Neural cell (in vitro differentiated cells): ENCODE data around the gene HHATL. TPM values are rescaled to one million over a fixed set of nuclear protein-coding genes. Genes with fewer than 3 reads are reported as not detected.

ENCODE experiments used
- H2AFZ ChIP-seq: fragments of 200-600, 300-800 bp; sonication (generic), shearing (Covaris generic); 2 replicates; pipeline ENCODE4 v1.6.0; 2014; ENCODE audit warnings: low read depth, mild to moderate bottlenecking, antibody characterized with exemption, low read length, moderate library complexity
- H3F3A ChIP-seq: fragments of 200-600 bp; shearing (Covaris generic); 2 replicates; pipeline ENCODE4 v1.6.1; 2016; ENCODE audit warnings: mild to moderate bottlenecking, moderate library complexity, mixed read lengths, antibody characterized with exemption, low read length; ENCODE audit not compliant: insufficient read depth, poor library complexity, severe bottlenecking
- H3K27ac ChIP-seq: fragments of 200-600, 300-800 bp; sonication (generic), shearing (Covaris generic); 2 replicates; pipeline ENCODE4 v1.5.1; 2014; ENCODE audit warnings: mild to moderate bottlenecking, low read length, moderate library complexity
- H3K27me3 ChIP-seq: fragments of 300-800, 200-600 bp; sonication (generic), shearing (Covaris generic); 2 replicates; pipeline ENCODE4 v1.6.0; 2014; ENCODE audit warnings: mild to moderate bottlenecking, low read depth, low read length, moderate library complexity; ENCODE audit not compliant: insufficient read depth
- H3K36me3 ChIP-seq: fragments of 300-800, 200-600 bp; sonication (generic), shearing (Covaris generic); 2 replicates; pipeline ENCODE4 v1.5.1; 2014; ENCODE audit warnings: mild to moderate bottlenecking, antibody characterized with exemption, low read length, moderate library complexity; ENCODE audit not compliant: insufficient read depth
- H3K4me2 ChIP-seq: fragments of 300-800, 200-600 bp; sonication (generic), shearing (Covaris generic); 2 replicates; pipeline ENCODE4 v1.6.0; 2014; ENCODE audit warnings: mild to moderate bottlenecking, low read length
- H3K4me3 ChIP-seq: fragments of 300-800, 200-600 bp; sonication (generic), shearing (Covaris generic); 2 replicates; pipeline ENCODE4 v1.5.1; 2014; ENCODE audit warnings: mild to moderate bottlenecking, low read length, moderate library complexity
- H3K79me2 ChIP-seq: fragments of 200-600 bp; shearing (Covaris generic); replicated peaks from 2 replicates; pipeline ENCODE4 v1.6.0; 2014; ENCODE audit warnings: mild to moderate bottlenecking, low read length, moderate library complexity; ENCODE audit not compliant: insufficient read depth
- H3K9ac ChIP-seq: fragments of 300-800, 200-600 bp; sonication (generic), shearing (Covaris generic); 2 replicates; pipeline ENCODE4 v1.6.1; 2016; ENCODE audit warnings: mild to moderate bottlenecking, low read length, mixed read lengths
- H3K9me2 ChIP-seq: fragments of 200-600 bp; shearing (Covaris generic); 2 replicates; pipeline ENCODE4 v1.6.1; 2016; ENCODE audit warnings: mild to moderate bottlenecking, low read length, mixed read lengths; ENCODE audit not compliant: insufficient read depth
- H3K9me3 ChIP-seq: fragments of 200-600, 300-800 bp; sonication (generic), shearing (Covaris generic); 2 replicates; pipeline ENCODE4 v1.6.1; 2016; ENCODE audit warnings: mild to moderate bottlenecking, mixed run types, low read length, moderate library complexity, mixed read lengths
- H4K20me1 ChIP-seq: fragments of 200-600 bp; shearing (Covaris generic); 2 replicates; pipeline ENCODE4 v1.6.1; 2016; ENCODE audit warnings: mild to moderate bottlenecking, mixed run types; ENCODE audit not compliant: insufficient read depth
- CTCF ChIP-seq: fragments of 450-650 bp; IDR thresholded peaks from 2 replicates; pipeline ENCODE4 v1.5.1; 2014; ENCODE audit warnings: antibody characterized with exemption, mild to moderate bottlenecking, moderate library complexity; ENCODE audit not compliant: poor library complexity, severe bottlenecking
- EP300 ChIP-seq: fragments of 450-650 bp; conservative IDR thresholded peaks from 2 replicates; pipeline ENCODE4 v1.6.1; 2014; ENCODE audit warnings: antibody characterized with exemption, mild to moderate bottlenecking, moderate library complexity; ENCODE audit not compliant: poor library complexity, severe bottlenecking
- MXI1 ChIP-seq: fragments of 450-650 bp; conservative IDR thresholded peaks from 2 replicates; pipeline ENCODE4 v1.6.1; 2014; ENCODE audit warnings: antibody characterized with exemption, mild to moderate bottlenecking; ENCODE audit not compliant: poor library complexity, severe bottlenecking
- SMC3 ChIP-seq: fragments of 450-650 bp; conservative IDR thresholded peaks from 2 replicates; pipeline ENCODE4 v1.6.1; 2014; ENCODE audit warnings: antibody characterized with exemption, mild to moderate bottlenecking, moderate library complexity; ENCODE audit not compliant: poor library complexity
- TAF1 ChIP-seq: IDR thresholded peaks from 2 replicates; pipeline ENCODE4 v1.6.1; 2012; ENCODE audit warnings: low read depth
- polyA plus RNA-seq: library from polyadenylated mRNA; depleted of rRNA; stranded (reverse); fragments of >200 nt; gene quantifications from 2 replicates; pipeline ENCODE4 v1.2.3, GENCODE V29; 2014
- TF ChIP-seq, protein P1 (sequence below): IDR thresholded peaks from 2 replicates; pipeline ENCODE4 v1.6.1; 2012; ENCODE audit warnings: borderline replicate concordance

Gene HHATL
- polyA plus RNA-seq, 1 donor from 2014 or later = not detected

DNA sequence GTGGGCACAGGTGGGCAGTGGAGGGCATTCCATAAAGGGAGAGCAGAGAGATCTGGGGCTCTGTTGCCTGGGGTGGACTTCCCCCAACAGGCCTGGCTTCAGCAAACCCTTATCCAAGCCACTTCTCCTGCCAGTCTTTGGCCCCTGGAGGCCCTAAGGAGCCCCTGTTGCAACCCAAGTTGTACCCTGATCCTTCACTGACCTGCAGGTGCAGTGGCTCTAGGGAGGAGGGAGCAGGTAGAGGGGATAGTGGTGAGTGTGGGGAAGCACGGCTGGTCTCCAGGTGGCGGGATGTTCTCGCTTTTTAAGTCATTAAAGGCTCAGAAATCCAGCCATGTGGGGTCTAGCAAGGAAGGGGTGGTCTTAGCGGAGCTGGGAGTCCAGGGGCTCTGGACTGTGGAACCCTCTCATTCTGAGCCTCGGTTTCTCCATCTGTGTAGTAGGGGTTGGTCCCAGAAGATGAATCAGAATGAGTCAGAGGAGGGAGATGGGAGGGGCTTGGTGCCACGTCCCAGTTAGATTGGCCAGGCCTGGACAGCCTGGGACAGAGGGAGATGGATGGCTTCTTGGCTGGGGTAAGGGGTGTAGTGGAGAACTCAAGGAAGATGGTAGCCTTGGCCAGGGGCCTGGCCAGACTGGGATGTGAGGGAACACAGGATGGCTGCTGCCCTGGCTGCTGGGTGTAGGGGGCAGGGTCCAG is 46.5 kb downstream of the HHATL start (continued):
- TF ChIP-seq, protein P1, sequence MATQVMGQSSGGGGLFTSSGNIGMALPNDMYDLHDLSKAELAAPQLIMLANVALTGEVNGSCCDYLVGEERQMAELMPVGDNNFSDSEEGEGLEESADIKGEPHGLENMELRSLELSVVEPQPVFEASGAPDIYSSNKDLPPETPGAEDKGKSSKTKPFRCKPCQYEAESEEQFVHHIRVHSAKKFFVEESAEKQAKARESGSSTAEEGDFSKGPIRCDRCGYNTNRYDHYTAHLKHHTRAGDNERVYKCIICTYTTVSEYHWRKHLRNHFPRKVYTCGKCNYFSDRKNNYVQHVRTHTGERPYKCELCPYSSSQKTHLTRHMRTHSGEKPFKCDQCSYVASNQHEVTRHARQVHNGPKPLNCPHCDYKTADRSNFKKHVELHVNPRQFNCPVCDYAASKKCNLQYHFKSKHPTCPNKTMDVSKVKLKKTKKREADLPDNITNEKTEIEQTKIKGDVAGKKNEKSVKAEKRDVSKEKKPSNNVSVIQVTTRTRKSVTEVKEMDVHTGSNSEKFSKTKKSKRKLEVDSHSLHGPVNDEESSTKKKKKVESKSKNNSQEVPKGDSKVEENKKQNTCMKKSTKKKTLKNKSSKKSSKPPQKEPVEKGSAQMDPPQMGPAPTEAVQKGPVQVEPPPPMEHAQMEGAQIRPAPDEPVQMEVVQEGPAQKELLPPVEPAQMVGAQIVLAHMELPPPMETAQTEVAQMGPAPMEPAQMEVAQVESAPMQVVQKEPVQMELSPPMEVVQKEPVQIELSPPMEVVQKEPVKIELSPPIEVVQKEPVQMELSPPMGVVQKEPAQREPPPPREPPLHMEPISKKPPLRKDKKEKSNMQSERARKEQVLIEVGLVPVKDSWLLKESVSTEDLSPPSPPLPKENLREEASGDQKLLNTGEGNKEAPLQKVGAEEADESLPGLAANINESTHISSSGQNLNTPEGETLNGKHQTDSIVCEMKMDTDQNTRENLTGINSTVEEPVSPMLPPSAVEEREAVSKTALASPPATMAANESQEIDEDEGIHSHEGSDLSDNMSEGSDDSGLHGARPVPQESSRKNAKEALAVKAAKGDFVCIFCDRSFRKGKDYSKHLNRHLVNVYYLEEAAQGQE = no peak

DNA sequence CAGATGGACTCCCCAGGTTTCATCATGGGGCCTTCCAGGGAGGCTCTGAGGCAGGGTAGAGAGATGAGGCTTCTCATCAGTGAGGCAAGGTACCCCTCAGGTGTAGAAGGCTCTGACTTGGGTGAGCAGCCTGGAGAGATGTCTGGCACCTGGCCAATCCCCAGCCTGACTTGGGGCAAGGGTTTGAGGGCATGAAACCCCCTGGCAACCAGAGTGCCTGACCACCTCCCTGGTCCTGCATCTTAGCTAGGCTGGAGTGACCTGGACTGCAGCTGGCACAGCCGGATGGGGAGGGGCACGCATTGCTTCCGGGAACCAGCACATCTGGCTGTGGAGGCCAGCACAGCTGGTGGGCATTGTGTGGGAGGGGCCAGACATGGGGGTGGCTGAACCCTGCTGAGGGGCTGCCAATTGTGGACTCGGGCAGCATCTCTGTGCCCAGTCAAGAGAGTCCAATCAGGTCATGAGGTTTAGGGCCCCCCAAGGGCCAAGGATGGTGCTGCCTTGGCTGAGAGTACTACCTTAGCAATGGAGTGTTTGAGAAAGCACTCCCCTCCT is 47.2 kb downstream of the HHATL start:
- H3K79me2 ChIP-seq = no peaks in the 10 kb centered on the region
- no peaks in the 10 kb centered on the region for H3K27me3 ChIP-seq
- peak overlapping the region; percentile 51 for H3K4me2 ChIP-seq
- H3K9me2 ChIP-seq = no peaks in the 10 kb centered on the region
- H2AFZ ChIP-seq = no peak overlapping the region
- peak overlapping the region; percentile 86 for H3K4me3 ChIP-seq
- H4K20me1 ChIP-seq = no peaks in the 10 kb centered on the region
- TF ChIP-seq SMC3 = no peak
- no peak for TF ChIP-seq MXI1
- TF ChIP-seq, protein P1 = no peak
- TF ChIP-seq CTCF = no peak
- TF ChIP-seq TAF1 = no peak
- no peak for TF ChIP-seq EP300
- peak overlapping the region; percentile 71 for H3K9ac ChIP-seq
- H3F3A ChIP-seq = no peaks in the 10 kb centered on the region
- H3K27ac ChIP-seq = no peak overlapping the region
- no peaks in the 10 kb centered on the region for H3K36me3 ChIP-seq
- H3K9me3 ChIP-seq = no peaks in the 10 kb centered on the region
